Activated B cell treated with CpG ODN at 0.5 μM for 24 hours (primary cell): ENCODE data around the gene LAMA1. TPM values are rescaled to one million over a fixed set of nuclear protein-coding genes. Genes with fewer than 3 reads are reported as not detected.

Experiments
- ATAC-seq: fragments of 200-7000 bp; cut with Tn5 transposase; one replicate; pipeline ENCODE4 v1.10.0; 2021; ENCODE audit warnings: low read depth, mild to moderate bottlenecking, moderate library complexity
- CTCF ChIA-PET: fragments of 350-600 bp; sonication (Branson Sonifier 250); formaldehyde crosslinking; loops from one replicate; lab custom pipeline; 2021; ENCODE audit warnings: antibody characterized with exemption; lab: Charles Lee
- POLR2A ChIA-PET: fragments of 350-600 bp; sonication (Branson Sonifier 250); formaldehyde crosslinking; loops from one replicate; lab custom pipeline; 2021; ENCODE audit warnings: antibody characterized with exemption; lab: Charles Lee
- DNase-seq: peaks from one replicate; pipeline ENCODE4 v3.0.0; 2022
- H3K27ac Mint-ChIP-seq: one replicate; pipeline ENCODE4 v1.8.0; 2020; ENCODE audit warnings: mixed read lengths
- H3K27me3 Mint-ChIP-seq: one replicate; pipeline ENCODE4 v1.8.0; 2021; ENCODE audit warnings: mixed read lengths
- H3K36me3 Mint-ChIP-seq: one replicate; pipeline ENCODE4 v1.8.0; 2021; ENCODE audit warnings: low read depth, mixed read lengths
- H3K4me1 Mint-ChIP-seq: one replicate; pipeline ENCODE4 v1.8.0; 2021; ENCODE audit warnings: mixed read lengths
- H3K4me3 Mint-ChIP-seq: one replicate; pipeline ENCODE4 v1.8.0; 2020; ENCODE audit warnings: mild to moderate bottlenecking, mixed read lengths
- H3K9me3 Mint-ChIP-seq: one replicate; pipeline ENCODE4 v1.8.0; 2020; ENCODE audit warnings: mixed read lengths
- CTCF ChIP-seq: fragments of 200-600 bp; IDR thresholded peaks from one replicate; pipeline ENCODE4 v1.8.0; 2022; ENCODE audit warnings: antibody characterized with exemption, mild to moderate bottlenecking
- intact Hi-C: fragments of 100-400 bp; cut with micrococcal nuclease; formaldehyde crosslinking; loops from one replicate; pipeline ENCODE4 v1.15.1; 2024
- total RNA-seq: library from RNA; stranded (reverse); gene quantifications from 2 replicates; pipeline ENCODE4 v1.2.3, GENCODE V29; 2022

LAMA1 gene
- total RNA-seq, 1 donor from 2014 or later = not detected

- POLR2A ChIA-PET = no interaction called here
- H3K4me1 Mint-ChIP-seq = no peaks in the 10 kb centered on the region
- DNase-seq (no peak), ATAC-seq (no peak)
- intact Hi-C loops = no loop called here
- CTCF ChIA-PET = no interaction called here
- TF ChIP-seq CTCF = no peak
- no peaks in the 10 kb centered on the region for H3K27me3 Mint-ChIP-seq
- H3K36me3 Mint-ChIP-seq = no peaks in the 10 kb centered on the region
- peaks cover 3% of the 10 kb centered on the region for H3K9me3 Mint-ChIP-seq
- H3K4me3 Mint-ChIP-seq = no peak overlapping the region
- H3K27ac Mint-ChIP-seq = no peak overlapping the region
Observed at GRCh38 chr18:6960656-6961055, 156.9 kb downstream of the LAMA1 start.

GRCh38 chr18:6960124-6960523 lies 157.5 kb downstream of the LAMA1 start:
- no peak overlapping the region for H3K27ac Mint-ChIP-seq
- ATAC-seq (no peak), DNase-seq (no peak)
- intact Hi-C loops = no loop called here
- H3K36me3 Mint-ChIP-seq = no peaks in the 10 kb centered on the region
- H3K27me3 Mint-ChIP-seq = no peaks in the 10 kb centered on the region
- POLR2A ChIA-PET = no interaction called here
- no peak overlapping the region for H3K4me3 Mint-ChIP-seq
- TF ChIP-seq CTCF = no peak
- CTCF ChIA-PET = no interaction called here
- no peaks in the 10 kb centered on the region for H3K4me1 Mint-ChIP-seq
- peaks cover 3% of the 10 kb centered on the region for H3K9me3 Mint-ChIP-seq

GRCh38 chr18:6959110-6959509 lies 158.5 kb downstream of the LAMA1 start:
- POLR2A ChIA-PET = no interaction called here
- Mint-ChIP-seq H3K4me1 (no peaks in the 10 kb centered on the region), H3K27me3 (no peaks in the 10 kb centered on the region), H3K9me3 (peaks cover 3% of the 10 kb centered on the region), H3K36me3 (no peaks in the 10 kb centered on the region), H3K4me3 (no peak overlapping the region), H3K27ac (no peak overlapping the region)
- ATAC-seq = no peak
- intact Hi-C loops = no loop called here
- CTCF ChIA-PET = no interaction called here
- no peak for TF ChIP-seq CTCF
- DNase-seq = no peak

GRCh38 chr18:6956999-6957398 lies 160.6 kb downstream of the LAMA1 start:
- no peak for DNase-seq
- intact Hi-C loops = no loop called here
- Mint-ChIP-seq H3K4me1 (no peaks in the 10 kb centered on the region), H3K9me3 (peaks cover 3% of the 10 kb centered on the region), H3K27me3 (no peaks in the 10 kb centered on the region), H3K27ac (no peak overlapping the region), H3K4me3 (no peak overlapping the region), H3K36me3 (no peaks in the 10 kb centered on the region)
- TF ChIP-seq CTCF = no peak
- POLR2A ChIA-PET = no interaction called here
- no peak for ATAC-seq
- CTCF ChIA-PET = no interaction called here

GRCh38 chr18:6956495-6956894 lies 161.1 kb downstream of the LAMA1 start:
- no peaks in the 10 kb centered on the region for H3K4me1 Mint-ChIP-seq
- POLR2A ChIA-PET = no interaction called here
- no peaks in the 10 kb centered on the region for H3K36me3 Mint-ChIP-seq
- H3K9me3 Mint-ChIP-seq = peaks cover 3% of the 10 kb centered on the region
- H3K27ac Mint-ChIP-seq = no peak overlapping the region
- no peaks in the 10 kb centered on the region for H3K27me3 Mint-ChIP-seq
- intact Hi-C loops = no loop called here
- ATAC-seq = no peak
- DNase-seq = no peak
- CTCF ChIA-PET = no interaction called here
- H3K4me3 Mint-ChIP-seq = no peak overlapping the region
- no peak for TF ChIP-seq CTCF
